Superior temporal gyrus (tissue), 1 donor: ENCODE results near the gene PTPRR.

Experiments used
- DNase-seq: peaks from one replicate; pipeline ENCODE4 v3.0.0-alpha.2; 2016; ENCODE audit errors: extremely low spot score

PTPRR gene

DNA sequence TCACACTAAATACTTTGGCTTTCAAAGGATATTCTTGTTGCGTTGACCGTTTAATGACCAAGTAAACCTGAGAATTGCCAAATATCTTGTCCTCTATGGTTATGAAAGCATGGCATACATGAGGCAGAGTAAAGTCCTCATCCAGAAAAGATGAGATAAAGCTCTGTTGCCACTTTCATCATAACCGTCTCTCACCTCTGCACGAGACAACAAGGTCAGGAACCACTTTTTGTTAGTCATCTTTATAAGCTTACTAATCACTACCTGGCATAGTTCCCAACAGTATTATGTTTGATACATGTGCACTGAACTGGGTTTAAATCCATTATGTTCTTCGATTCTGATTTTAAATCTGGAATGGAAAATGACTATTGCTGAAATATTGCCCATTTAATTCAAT, 314.6 kb downstream of the PTPRR start:
- DNase-seq = no peak

DNA sequence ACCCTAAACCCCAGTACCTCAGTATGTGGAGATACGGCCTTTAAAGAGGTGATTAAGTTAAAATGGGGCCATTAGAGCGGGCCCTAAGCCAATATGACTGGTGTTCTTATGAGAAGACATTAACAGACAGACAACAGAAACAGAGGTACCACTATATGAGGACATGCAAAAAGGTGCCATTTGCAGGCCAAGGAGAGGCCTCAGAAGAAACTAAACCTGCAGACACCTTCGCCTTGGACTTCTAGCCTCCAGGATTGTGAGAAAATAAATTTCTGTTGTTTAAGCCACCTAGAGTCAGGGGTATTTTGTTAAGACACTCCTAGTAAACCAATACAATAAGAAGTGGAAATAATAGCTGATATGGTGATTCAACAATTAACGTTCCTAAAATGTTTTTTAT, 315.9 kb downstream of the PTPRR start:
- no peak for DNase-seq

GRCh38 chr12:70603044-70603443, 317.5 kb downstream of the PTPRR start:
- DNase-seq = no peak

DNA sequence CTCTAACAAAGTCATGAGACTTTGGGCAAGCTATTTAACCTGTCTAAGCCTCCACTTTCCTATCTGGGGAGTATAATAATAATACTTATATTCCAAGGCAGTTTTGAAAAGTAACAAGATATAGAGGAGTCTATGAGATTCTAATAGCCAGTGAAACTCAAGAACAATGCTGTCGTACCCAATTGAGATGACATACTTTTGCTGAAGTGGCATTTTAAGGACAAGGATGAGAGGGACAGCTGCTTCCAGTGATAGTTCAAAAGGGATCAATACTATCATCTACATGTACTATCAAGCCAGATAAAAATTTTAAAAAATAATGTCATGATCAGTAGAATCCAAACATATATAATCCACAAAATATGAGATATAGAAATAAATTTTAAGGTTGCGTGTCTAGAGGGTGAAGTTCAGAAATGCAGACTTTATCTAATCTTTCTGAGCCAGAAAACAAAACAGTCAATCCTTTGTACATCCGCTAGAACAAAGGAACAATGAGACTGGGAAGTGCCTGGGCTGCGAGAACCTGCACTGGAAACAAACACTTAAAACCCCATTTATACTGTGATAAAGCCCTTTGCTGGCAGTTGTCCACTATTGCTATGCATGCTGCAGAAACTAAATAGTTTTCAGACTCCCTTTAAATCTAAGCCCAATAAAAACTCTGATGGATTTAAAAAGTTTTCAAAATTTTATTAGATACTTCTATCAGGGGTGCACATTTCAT, 321.9 kb downstream of the PTPRR start:
- DNase-seq = peak; percentile 75

- no peak for DNase-seq
Measured at GRCh38 chr12:70592664-70593063, 327.9 kb downstream of the PTPRR start.

- no peak for DNase-seq
Measured at GRCh38 chr12:70590549-70591226, 329.9 kb downstream of the PTPRR start.

DNA sequence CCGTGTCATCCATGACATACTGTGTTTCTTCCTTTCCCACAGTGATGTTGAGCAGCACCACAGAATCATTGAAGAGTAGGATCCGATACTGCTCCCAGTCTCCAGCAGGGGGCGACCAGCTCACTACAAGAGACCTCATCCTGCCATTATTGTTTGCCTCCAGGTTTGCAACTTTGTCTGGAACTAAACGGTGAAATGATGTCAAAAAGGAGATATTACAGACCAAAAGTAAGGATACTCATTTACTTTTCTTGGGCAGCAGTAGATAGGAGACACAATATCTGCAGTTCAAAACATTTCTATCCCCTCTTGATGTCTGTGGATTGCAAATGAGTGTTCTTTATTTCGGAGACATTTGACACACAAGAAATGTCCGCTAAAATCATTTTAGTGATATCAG, 330.5 kb downstream of the PTPRR start:
- DNase-seq = peak; percentile 85
